ENCODE data around the gene GLCE. TPM values are rescaled to one million over a fixed set of nuclear protein-coding genes. Genes with fewer than 3 reads are reported as not detected.
"Not testable (repeated sequence)": the region's sequence is repeated elsewhere in the genome, so short reads cannot be mapped to it uniquely, and the experiment has no call there.

GLCE gene
- total RNA-seq, 2 donors from 2014 or later = 3.9 to 4.2 TPM

- no peak for ATAC-seq (replicated peaks in 1 of 2)
- H3K9me3 Mint-ChIP-seq = no peaks in the 10 kb centered on the region
- no peak overlapping the region for H3K27ac Mint-ChIP-seq
- H3K4me3 Mint-ChIP-seq = no peak overlapping the region
- DNase-seq = no peak
- H3K4me1 Mint-ChIP-seq (ENCODE audit: low read depth) = peaks cover 10% of the 10 kb centered on the region
- H3K36me3 Mint-ChIP-seq (ENCODE audit: insufficient read depth in 2 of 2) = peaks cover 2 to 4% of the 10 kb centered on the region in 2 donors
- peaks cover 40% of the 10 kb centered on the region for H3K27me3 Mint-ChIP-seq (ENCODE audit: low read depth)
Observed at GRCh38 chr15:69156736-69157381, 3.6 kb upstream of the GLCE start.

DNA sequence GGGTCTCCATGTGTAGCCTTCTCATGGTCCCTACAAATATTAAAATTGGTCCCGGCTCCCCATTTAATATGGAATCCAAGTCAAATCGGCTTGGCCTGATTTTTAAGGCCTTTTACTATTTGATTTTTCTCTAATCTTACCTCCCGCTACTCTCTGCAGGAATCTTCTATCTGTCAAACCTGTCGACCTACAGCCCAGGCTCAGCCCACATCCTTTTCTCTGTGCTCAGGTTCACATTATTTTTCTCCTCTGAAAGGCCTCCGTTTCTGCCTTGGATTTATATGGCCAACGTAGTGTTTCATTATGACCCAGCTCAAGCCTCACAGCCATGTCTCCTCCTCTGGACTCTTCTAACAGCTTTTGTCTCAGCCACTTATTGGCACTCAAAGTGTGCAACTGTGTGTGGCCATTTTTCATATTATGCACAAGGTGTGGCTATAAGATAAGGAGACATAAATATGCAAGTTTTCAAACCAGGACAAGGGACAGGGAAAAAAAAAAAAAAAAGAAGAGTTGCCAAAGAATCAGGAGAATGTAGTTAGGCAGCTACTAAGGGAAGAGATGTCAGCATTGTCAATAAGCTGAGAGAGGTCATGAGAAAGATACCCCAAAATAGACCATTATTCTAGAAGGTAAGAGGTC lies 2.1 kb upstream of the GLCE start:
- Mint-ChIP-seq H3K27me3 (ENCODE audit: low read depth) (peaks cover 31% of the 10 kb centered on the region), H3K4me3 (no peak overlapping the region), H3K4me1 (ENCODE audit: low read depth) (peaks cover 15% of the 10 kb centered on the region), H3K36me3 (ENCODE audit: insufficient read depth in 2 of 2) (peaks cover 2 to 4% of the 10 kb centered on the region in 2 donors), H3K9me3 (no peaks in the 10 kb centered on the region), H3K27ac (no peak overlapping the region)
- DNase-seq = no peak
- no peak for ATAC-seq (replicated peaks in 1 of 2)

DNA sequence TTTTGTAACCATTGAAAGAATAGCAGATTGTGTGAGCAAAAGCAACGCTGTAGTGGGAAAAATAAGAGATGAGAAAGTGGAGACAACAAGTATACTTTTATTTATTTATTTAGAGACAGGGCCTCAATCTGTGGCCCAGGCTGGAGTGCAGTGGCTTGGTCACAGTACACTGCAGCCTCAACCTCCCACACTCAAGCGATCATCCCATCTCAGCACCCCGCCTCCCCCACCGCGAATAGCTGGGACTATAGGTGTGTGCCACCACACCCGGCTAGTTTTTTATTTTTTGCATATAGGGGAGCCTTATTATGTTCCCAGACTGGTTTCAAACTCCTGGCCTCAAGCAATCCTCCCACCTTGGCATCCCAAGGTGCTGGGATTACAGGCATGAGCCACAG lies 1.6 kb upstream of the GLCE start:
- Mint-ChIP-seq H3K36me3 (ENCODE audit: insufficient read depth in 2 of 2) (peaks cover 2 to 4% of the 10 kb centered on the region in 2 donors), H3K9me3 (no peaks in the 10 kb centered on the region), H3K27me3 (ENCODE audit: low read depth) (peaks cover 29% of the 10 kb centered on the region), H3K4me3 (peak overlapping the region; percentile 27 to 53), H3K4me1 (ENCODE audit: low read depth) (peaks cover 15% of the 10 kb centered on the region), H3K27ac (peak overlapping the region; percentile 0)
- DNase-seq (no peak), ATAC-seq (replicated peaks in 1 of 2) (no peak)

GRCh38 chr15:69159805-69160140 lies 662 bp upstream of the GLCE start:
- no peak for ATAC-seq (replicated peaks in 1 of 2)
- Mint-ChIP-seq H3K9me3 (no peaks in the 10 kb centered on the region), H3K27ac (peak overlapping the region; percentile 2), H3K36me3 (ENCODE audit: insufficient read depth in 2 of 2) (peaks cover 2 to 4% of the 10 kb centered on the region in 2 donors), H3K4me1 (ENCODE audit: low read depth) (peaks cover 15% of the 10 kb centered on the region), H3K4me3 (peak overlapping the region; percentile 95 to 98), H3K27me3 (ENCODE audit: low read depth) (peaks cover 19% of the 10 kb centered on the region)
- no peak for DNase-seq

DNA sequence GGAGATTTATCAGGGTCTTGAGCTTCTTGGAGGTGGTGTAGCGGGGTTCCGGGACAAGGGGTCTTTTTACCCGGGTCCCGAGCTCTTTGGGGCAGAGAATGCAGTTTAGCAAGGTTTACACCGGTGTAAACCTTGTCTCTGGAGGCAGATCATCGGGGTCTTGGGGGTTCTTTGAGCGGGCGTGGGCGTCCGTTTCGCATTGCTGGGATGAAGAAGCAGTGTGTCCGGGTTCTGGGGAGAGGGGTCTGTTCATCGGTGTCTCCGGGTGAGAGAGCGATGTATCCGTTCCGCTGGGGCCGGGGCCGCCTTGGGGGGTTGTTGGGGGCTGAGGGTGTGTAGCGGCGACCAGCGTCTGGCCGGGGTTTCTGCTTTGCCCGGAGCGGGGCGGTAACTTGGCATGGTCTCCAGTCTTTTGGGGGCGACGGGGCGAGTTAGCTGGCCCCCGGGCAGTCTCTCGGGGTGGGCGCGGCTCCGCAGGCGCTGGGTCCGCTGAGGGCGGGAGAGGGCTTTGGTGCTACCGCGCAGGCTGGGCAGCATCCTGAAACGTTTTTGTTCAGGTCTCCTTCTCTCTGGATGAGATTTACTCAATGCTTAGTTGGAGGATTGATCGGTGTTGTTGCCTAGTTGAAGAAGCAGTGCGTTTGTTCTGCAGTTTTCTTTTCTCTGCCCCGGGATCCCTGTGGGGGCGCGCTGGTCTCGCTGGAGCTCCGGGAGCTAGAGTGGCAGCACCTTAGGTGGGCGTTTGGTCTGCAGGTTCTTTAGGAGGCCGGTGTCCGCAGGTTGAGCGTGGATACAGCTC lies 843 bp downstream of the GLCE start:
- no peaks in the 10 kb centered on the region for H3K9me3 Mint-ChIP-seq
- DNase-seq (peak; percentile 24 to 33), ATAC-seq (replicated peaks in 1 of 2) (peak; percentile 3 to 18)
- peak overlapping the region; percentile 95 to 98 for H3K4me3 Mint-ChIP-seq
- H3K27ac Mint-ChIP-seq = peak overlapping the region; percentile 85
- H3K36me3 Mint-ChIP-seq (ENCODE audit: insufficient read depth in 2 of 2) = peaks cover 2 to 4% of the 10 kb centered on the region in 2 donors
- H3K4me1 Mint-ChIP-seq (ENCODE audit: low read depth) = peaks cover 15% of the 10 kb centered on the region
- peaks cover 8% of the 10 kb centered on the region for H3K27me3 Mint-ChIP-seq (ENCODE audit: low read depth)

DNA sequence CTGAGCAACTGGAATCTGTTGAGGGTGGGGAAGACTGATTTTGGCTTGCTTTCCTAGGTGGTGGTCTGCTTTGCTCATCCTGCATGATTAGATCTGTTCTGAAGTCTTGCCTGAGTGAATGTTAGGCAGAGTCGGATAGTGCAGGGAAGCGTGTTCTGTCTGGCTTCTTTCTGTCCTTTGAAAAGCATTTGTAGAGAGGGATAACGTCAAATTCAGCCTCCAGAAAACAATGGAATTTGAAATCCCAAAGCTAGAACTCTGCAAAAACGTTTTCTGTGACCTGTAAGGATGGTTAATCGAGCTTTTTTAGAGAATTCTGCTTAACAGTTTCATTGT lies 1.4 kb downstream of the GLCE start:
- Mint-ChIP-seq H3K9me3 (no peaks in the 10 kb centered on the region), H3K27ac (no peak overlapping the region), H3K4me3 (peak overlapping the region; percentile 95 to 98), H3K36me3 (ENCODE audit: insufficient read depth in 2 of 2) (peaks cover 2 to 4% of the 10 kb centered on the region in 2 donors), H3K4me1 (ENCODE audit: low read depth) (peaks cover 15% of the 10 kb centered on the region), H3K27me3 (ENCODE audit: low read depth) (peaks cover 8% of the 10 kb centered on the region)
- no peak for DNase-seq
- no peak for ATAC-seq (replicated peaks in 1 of 2)

GRCh38 chr15:69163141-69163669 lies 2.8 kb downstream of the GLCE start:
- peaks cover 15% of the 10 kb centered on the region for H3K4me1 Mint-ChIP-seq (ENCODE audit: low read depth)
- H3K27ac Mint-ChIP-seq = no peak overlapping the region
- DNase-seq = no peak
- H3K36me3 Mint-ChIP-seq (ENCODE audit: insufficient read depth in 2 of 2) = peaks cover 2 to 4% of the 10 kb centered on the region in 2 donors
- no peak overlapping the region for H3K4me3 Mint-ChIP-seq
- peaks cover 8% of the 10 kb centered on the region for H3K27me3 Mint-ChIP-seq (ENCODE audit: low read depth)
- H3K9me3 Mint-ChIP-seq = no peaks in the 10 kb centered on the region
- ATAC-seq (replicated peaks in 1 of 2) = no peak

DNA sequence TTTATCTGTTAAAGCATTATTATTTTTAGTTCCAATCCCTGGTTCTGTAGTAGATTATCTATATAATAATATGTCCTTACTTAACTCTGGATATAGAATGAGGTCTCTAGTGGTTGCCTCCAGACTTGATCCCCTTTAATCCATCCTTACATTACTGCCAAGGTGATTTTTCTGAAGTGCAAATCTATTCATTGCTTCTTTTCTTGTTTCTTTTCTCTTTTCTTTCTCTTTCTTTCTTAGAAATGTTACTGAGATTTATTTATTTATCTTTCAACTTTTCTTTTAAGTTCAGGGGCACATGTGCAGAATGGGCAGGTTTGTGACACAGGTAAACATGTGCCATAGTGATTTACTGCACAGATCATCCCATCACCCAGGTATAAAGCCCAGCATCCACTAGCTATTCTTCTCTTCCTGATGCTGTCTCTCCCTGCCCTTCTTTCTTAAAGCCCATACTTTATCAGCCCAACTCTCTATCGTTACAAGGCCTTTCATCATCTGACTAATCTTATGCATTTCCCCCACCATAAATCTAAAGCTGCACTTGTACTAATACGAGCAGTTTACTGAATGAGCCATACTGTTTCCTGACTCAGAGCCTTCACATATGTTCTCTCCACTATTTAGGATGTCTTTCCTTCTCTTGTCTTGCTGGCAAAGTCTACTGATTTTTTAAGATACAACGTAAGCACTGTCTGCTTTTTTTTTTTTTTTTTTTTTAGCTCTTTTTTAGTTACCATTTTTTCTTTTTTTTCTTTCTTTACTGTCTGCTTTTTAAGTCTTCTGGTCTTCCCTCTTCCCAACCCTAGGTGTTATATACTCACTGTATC lies 4.6 kb downstream of the GLCE start:
- DNase-seq (no peak), ATAC-seq (replicated peaks in 1 of 2) (no peak)
- peaks cover 10% of the 10 kb centered on the region for H3K4me1 Mint-ChIP-seq (ENCODE audit: low read depth)
- H3K4me3 Mint-ChIP-seq = no peak overlapping the region
- H3K27me3 Mint-ChIP-seq (ENCODE audit: low read depth) = peaks cover 8% of the 10 kb centered on the region
- H3K9me3 Mint-ChIP-seq = peaks cover 0 to 2% of the 10 kb centered on the region in 2 donors
- H3K36me3 Mint-ChIP-seq (ENCODE audit: insufficient read depth in 2 of 2) = peaks cover 4% of the 10 kb centered on the region in 2 donors
- peak overlapping the region; percentile 18 for H3K27ac Mint-ChIP-seq

DNA sequence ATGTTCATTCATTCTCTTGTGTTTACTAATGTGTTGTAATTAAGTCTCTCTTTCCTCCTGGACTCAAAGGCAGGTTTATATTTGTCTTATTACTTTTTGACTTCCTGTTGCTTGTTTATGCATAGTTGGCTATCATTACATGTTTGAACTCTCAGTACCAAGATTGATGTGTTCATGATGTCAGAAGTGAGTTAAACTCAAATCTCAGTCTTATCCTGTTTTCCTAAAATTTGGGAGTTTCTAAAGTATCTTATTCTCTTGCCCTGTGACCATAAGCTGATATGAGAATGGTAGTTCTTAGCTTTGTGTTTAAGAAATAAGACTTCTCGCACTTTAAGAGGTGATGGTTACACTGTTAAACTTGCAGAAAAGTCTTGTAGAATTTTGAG lies 5.2 kb downstream of the GLCE start:
- Mint-ChIP-seq H3K4me1 (ENCODE audit: low read depth) (peaks cover 10% of the 10 kb centered on the region), H3K4me3 (no peak overlapping the region), H3K27ac (peak overlapping the region; percentile 18), H3K9me3 (peaks cover 0 to 2% of the 10 kb centered on the region in 2 donors), H3K27me3 (ENCODE audit: low read depth) (peaks cover 8% of the 10 kb centered on the region), H3K36me3 (ENCODE audit: insufficient read depth in 2 of 2) (peaks cover 4% of the 10 kb centered on the region in 2 donors)
- ATAC-seq (replicated peaks in 1 of 2) = no peak
- DNase-seq = no peak

DNA sequence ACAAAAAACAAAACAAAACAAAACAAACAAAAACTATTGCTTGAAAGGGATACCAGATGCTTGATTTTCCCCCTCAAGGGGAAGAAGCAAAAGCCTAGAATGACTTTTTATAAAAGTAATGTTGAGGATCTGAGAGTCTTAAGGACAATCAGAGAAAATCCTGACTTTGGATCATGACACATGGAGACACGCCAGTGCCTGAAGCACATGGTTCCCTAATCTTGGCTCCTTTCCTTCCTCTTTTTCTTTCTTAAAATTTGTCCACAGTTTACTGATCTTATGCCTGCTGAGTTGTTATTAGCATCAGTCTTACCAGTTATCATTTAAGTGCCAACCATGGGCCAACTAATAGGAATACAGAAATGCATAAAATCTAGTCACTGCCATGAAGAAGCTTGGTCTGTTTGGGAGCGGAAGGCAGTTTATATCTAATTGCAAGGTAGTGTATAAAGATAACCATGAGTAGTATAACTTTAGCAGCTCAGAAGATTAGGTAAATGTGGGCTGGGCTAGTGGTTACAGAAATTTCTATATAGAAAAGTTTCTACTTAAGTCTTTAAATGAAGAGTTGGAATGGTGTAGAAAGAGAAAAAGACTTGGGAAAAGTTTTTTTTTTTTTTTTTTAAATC lies 6.9 kb downstream of the GLCE start:
- Mint-ChIP-seq H3K27me3 (ENCODE audit: low read depth) (no peaks in the 10 kb centered on the region), H3K4me1 (ENCODE audit: low read depth) (peaks cover under 1% of the 10 kb centered on the region), H3K9me3 (peaks cover 0 to 2% of the 10 kb centered on the region in 2 donors), H3K36me3 (ENCODE audit: insufficient read depth in 2 of 2) (peaks cover 0 to 2% of the 10 kb centered on the region in 2 donors), H3K27ac (no peak overlapping the region), H3K4me3 (no peak overlapping the region)
- DNase-seq (no peak), ATAC-seq (replicated peaks in 1 of 2) (no peak)

DNA sequence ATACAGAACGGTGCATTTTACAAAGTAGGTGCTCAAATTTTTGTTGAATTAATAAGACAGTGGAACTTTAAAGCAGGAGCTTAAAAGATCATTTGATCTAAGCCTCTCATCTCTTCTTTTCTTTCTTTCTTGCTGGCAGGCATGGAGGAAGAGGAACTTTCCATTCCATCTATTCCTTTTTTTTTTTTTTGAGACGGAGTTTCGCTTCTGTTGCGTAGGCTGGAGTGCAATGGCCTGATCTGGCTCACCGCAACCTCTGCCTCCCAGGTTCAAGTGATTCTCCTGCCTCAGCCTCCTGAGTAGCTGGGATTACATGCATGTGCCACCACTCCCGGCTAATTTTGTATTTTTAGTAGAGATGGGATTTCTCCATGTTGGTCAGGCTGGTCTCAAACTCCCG lies 7.9 kb downstream of the GLCE start:
- H3K27me3 Mint-ChIP-seq (ENCODE audit: low read depth); H3K27ac Mint-ChIP-seq; H3K4me1 Mint-ChIP-seq (ENCODE audit: low read depth); ATAC-seq (replicated peaks in 1 of 2); H3K9me3 Mint-ChIP-seq; H3K36me3 Mint-ChIP-seq (ENCODE audit: insufficient read depth in 2 of 2); DNase-seq; H3K4me3 Mint-ChIP-seq: not testable (repeated sequence)

GRCh38 chr15:69169540-69169939 lies 9.1 kb downstream of the GLCE start:
- ATAC-seq (replicated peaks in 1 of 2); DNase-seq; H3K27ac Mint-ChIP-seq; H3K4me1 Mint-ChIP-seq (ENCODE audit: low read depth); H3K9me3 Mint-ChIP-seq; H3K27me3 Mint-ChIP-seq (ENCODE audit: low read depth); H3K4me3 Mint-ChIP-seq; H3K36me3 Mint-ChIP-seq (ENCODE audit: insufficient read depth in 2 of 2): not testable (repeated sequence)
